Measurements from ENCODE around the gene TFPI.

Gene TFPI

GRCh38 chr2:187419808-187420207 is 134.4 kb downstream of the TFPI start:
- DNase-seq (ENCODE audit: low read depth in 2 of 2), result no peak
- TF ChIP-seq CTCF (IDR thresholded peaks at IDR 0.05; ENCODE audit: low read depth, low read length), result no peak
- no peak overlapping the region for H3K4me3 ChIP-seq (replicated peaks in 1 of 2; ENCODE audit: low read depth in 2 of 2, low read length in 2 of 2)

- DNase-seq (ENCODE audit: low read depth in 2 of 2), result no peak
- H3K4me3 ChIP-seq (replicated peaks in 1 of 2; ENCODE audit: low read depth in 2 of 2, low read length in 2 of 2), result no peak overlapping the region
- no peak for TF ChIP-seq CTCF (IDR thresholded peaks at IDR 0.05; ENCODE audit: low read depth, low read length)
These were observed 138.8 kb downstream of the TFPI start for GRCh38 chr2:187415449-187415848.
